GM21737 (cell line): ENCODE data around the gene DNMBP.
"Not testable (repeated sequence)": the region's sequence is repeated elsewhere in the genome, so short reads cannot be mapped to it uniquely, and the experiment has no call there.

Experiments
- ATAC-seq: cut with Tn5 transposase; IDR thresholded peaks from one replicate; pipeline ENCODE4 v1.9.1; 2021; ENCODE audit warnings: mild to moderate bottlenecking, moderate library complexity; ENCODE audit not compliant: unreplicated experiment

Gene DNMBP

DNA sequence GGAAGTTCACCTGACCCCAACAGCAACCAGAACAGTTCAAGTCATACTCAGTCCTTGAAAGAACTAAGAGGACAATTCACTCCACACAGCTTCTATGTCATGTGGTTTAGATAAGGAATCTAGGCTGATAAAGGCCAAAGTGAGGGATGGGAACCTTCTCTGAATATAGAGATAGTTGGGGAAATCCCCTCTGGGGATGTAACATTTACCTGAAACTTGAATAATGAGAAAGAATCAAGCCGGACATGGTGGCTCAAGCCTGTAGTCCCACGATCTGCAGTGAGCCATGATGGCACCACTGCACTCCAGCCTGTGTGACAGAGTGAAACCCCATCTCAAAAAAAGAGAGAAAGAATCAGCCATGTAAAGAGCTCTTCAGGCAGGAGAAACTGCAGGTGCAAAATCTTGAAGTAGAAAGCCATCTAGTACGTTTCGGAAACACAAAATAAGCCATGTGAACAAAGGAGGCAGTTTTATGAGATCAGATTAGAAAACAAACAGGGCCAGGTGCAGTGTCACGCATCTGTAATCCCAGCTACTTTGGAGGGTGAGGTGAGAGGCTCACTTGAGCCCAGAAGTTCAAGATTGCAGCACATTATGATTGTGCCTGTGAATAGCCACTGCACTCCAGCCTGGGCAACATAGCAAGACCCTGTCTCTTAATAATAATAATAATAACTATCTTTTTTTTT lies 4.5 kb upstream of the DNMBP start:
- peak; percentile 64 for ATAC-seq

DNA sequence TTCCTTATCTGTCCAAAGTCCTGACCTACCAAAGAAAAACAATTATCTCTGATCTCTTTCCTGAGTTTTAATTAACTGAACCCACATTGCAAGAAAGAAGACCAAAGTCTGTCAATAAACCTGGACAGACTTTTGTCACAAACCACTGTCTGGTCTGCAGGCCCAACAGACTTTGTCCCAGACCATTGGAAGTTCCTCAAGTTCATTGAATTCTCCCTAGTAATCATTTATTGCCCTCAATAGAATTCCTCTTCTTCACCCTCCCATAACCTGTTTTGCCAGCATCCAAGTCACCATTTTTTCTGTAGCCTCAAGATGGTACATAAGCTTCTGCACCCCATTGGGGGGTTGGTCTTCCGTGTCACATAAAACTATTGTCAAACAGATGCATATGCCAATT lies 3.9 kb upstream of the DNMBP start:
- ATAC-seq, result no peak

DNA sequence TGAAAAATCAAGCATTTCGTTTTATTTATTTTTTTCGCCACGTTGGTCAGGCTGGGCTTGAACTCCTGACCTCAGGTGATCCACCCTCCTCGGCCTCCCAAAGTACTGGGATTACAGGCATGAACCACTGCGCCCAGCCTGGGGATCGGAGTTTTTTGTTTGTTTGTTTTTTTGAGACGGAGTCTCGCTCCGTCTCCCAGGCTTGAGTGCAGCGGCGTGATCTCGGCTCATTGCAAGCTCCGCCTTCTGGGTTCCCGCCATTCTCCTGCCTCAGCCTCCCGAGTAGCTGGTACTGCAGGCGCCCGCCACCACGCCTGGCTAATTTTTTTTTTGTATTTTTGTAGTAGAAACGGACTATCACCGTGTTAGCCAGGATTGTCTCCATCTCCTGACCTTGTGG lies 2.2 kb upstream of the DNMBP start:
- ATAC-seq, result not testable (repeated sequence)

DNA sequence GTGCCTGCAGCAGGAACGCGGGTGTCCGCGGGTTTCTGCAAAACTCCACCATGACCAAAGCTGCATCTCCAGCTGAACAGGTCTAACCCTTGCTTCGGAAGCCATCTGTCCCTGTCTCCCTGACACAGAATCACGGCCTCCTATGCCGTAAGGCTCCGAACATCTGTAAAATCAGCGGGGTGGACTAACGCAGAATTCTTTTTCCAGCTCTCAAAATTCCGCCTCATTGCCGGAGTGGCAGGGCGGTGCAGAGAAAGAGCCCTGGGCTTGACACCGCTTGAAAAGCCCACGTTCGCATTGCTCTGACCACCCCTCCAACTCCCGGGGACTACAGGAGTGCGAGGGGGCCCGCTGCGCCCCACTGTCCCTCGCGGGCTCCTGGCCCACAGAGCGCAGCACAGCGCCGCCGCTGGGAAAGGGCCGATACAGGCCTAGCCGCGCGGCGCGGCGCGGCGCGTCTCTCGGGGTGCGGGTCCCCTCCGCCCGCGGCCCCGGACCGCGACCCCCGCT lies 409 bp downstream of the DNMBP start:
- ATAC-seq, result peak; percentile 52

DNA sequence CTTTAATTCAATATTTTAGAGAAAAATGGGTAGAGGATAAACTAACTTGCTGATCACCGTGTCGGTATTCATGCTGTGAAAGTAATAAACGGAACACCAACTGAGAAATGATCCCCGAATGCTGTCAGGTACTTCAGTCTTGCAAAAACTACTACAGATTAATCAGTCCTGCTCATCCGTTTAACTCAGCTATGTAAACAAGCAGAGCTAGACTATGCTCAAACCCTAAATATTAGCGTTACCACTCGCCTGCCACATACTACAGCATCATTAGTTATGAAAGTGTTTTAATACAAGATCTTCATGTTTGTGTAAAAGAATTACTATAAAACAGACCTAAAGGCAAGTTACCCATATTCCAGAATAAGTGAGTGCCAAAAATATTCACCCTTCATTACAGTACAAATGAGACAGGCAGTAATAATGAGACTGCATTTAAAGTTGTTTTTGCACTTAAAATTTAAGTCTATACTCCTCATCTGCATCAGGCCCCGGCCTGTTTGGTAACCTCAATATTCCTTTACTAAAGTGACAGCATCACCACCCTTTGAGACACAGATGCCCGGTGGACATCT lies 952 bp downstream of the DNMBP start:
- no peak for ATAC-seq

DNA sequence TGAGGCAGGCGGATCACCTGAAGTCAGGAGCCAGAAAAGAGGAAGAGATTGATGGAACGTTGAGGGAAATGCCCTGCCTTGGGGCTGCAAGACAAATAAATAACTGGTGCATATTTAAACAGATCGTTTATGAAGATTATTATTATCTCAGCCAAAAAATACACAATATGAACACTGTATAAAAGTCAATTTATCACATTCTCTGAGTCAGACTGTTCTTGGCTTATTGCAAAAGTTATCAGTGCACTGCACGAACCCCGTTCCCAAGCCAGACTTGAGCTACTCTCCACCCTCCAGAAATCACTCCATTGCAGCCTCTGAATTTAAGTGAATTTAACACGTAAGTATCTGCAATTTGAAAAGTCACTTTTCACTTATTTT lies 1.6 kb downstream of the DNMBP start:
- no peak for ATAC-seq

DNA sequence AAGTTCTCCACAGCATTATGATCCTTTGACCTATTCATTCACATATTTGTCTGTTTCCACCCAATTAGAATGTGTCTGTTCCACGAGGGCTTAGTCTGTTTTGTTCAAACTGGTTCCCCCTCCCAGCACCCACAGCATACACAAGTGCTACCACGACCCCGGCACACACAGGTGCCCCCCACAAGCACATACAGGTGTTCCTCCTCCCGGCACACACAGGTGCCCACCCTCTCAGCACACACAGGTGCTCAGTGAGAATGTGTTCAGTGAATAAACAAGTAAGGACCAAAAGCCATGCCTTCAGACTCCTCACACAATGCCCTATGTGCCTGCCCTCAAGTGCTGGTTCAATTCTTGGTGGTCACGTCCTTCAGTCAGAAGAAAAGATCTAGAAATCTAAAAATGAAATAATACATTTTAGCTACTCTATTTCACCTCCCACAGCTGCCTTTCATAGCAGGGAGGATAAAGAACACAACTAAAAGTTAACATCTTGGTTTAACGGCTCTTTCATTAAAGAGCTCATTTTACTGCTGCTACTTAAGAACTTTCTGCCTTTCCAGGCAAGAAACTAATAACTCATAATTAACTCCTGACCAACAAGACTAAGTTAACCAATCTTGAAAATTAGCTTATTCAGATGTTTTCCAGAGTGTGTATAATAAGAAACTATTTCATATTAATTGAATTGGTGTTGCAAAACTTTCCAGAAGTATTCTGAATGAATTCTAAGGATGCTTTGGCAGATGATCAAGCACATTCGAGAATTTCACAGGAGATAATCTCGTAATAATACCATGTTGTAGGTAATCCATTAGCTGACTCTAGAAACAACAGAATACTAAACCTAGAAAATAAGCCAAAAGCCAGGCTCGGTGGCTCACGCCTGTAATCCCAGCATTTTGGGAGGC lies 2.3 kb downstream of the DNMBP start:
- ATAC-seq, result no peak

DNA sequence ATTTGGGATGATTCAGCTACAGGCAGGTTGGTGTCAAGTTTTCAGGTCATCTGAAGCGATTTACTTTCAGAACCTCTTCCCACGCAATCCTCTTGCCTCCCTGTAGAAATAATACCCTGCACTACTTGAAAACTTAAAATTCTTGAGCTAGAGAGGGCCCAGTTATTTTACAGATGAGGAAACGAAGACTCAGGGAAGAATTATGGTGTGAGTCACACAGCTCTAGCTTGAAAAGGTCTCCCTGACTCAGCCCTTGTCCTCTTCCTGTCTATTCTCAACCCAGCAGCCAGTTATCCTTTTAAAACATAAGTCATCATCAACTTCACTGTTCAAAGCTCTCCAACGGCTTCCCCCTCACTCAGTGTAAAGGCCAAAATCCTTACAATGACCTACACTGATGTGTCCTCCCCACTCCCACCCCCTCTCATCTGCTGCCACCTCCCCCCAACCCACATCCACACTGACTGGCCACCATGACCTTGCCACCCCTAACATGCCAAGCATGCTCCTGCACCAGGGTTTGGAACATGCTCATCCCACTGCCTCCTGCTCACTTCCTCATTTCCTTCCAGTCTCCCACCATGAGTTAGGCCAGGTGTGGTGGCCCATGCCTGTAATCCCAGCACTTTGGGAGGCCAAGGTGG lies 3.4 kb downstream of the DNMBP start:
- ATAC-seq, result no peak

DNA sequence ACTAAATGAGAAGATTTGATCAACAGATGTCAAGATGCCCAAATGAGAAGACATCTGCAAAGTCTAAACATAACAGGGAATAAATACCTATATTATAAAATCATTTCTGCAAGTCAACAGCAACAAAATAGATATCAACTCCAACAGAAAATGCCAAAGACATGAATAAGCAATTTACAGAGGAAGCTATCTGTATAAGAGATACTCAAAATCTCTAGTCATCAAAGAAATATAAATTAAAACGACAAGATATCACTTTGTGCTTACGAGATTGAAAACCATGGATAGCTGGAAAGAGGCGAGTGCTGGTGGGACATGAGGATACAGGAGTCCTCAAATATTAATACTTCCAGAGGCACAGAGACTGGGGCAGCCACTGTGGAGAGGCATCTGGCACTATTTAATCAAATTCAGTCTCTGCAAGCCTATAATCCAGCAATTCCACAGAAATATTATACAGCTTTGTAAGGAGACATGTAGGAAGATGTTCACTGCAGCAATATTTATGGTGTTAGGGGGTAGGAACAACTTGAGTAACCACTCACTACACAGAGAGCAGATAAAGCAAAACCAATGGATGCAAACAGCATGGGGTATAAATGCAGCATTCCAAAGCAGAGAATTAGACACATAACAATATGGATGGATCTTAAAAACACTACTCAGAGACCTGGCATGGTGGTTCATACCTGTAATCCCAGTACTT lies 4.8 kb downstream of the DNMBP start:
- ATAC-seq, result no peak

DNA sequence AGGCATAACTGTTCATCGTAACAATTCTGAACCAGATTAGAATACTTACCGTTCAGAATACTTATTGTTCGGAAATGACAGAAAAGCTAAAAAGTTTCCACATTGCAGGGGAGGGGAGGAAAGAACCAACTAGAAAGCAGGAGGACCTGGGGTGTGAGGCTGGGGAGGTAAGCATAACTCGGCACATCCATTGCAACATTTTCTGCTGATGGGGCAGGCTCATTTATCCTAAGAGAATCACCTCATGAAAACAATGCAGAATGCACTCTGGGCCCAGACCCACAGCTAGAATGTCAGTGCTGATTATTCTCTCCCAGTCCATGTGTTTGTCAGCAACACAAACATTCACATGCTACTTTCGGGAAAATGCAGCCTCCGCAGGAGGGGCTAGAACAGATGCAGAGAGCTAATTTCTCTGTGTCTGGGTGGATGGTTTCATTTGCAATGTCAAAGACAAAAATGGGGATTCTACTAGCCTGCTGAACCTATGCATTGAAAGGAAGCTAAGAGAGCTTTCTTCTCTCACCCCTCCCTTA lies 9.6 kb downstream of the DNMBP start:
- no peak for ATAC-seq

DNA sequence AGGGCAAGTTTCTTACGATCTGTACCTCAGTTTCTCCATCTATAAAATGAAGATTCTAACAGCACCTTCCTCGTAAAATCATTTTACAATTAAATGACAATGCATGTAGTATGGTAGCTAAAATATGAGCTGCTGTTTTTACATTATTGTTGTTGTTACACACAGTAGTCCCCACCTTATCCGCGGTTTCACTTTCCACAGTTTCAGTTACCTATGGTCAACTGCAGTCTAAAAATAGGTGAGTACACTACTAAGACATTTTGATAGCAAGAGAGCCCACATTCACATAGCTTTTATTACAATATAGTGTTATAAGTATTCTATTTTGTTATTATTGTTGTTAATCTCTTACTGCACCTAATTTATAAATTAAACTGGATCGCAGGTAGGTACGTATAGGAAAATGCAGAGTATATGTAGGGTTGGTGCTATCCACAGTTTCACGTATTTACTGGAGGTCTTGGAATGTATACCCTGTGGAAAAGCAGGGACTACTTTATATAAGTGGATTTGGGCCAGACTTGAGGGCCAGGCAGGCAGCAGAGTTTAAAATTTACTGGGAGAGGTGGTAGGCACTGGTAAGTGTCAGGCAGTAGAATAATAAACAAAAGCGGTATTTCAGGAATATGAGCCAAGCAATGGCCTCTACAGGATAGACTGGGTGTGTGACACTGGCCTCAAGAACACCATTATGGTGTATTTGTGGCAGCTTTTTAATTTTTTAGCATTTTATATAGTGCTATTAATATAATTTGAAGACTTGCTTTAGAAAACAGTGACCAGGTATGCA lies 10.2 kb downstream of the DNMBP start:
- no peak for ATAC-seq

DNA sequence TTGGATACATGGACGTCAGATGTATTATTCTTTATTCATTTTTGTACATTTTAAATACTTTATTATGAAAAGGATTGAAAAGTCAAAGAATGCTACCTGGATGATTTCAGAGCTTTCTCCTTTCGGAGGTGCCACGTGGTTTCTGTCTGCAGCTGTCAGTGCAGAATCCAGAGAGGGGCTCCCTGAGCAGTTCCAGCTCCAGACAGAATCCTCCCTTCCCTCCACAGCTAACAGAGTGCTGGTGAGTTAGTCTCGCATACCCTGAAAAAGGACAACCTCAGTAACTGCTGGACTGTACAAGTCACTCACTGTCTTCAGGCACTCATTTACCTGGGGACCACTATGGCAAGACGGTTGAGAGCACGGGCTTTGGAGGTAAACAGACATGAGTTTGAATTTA lies 10.9 kb downstream of the DNMBP start:
- no peak for ATAC-seq

DNA sequence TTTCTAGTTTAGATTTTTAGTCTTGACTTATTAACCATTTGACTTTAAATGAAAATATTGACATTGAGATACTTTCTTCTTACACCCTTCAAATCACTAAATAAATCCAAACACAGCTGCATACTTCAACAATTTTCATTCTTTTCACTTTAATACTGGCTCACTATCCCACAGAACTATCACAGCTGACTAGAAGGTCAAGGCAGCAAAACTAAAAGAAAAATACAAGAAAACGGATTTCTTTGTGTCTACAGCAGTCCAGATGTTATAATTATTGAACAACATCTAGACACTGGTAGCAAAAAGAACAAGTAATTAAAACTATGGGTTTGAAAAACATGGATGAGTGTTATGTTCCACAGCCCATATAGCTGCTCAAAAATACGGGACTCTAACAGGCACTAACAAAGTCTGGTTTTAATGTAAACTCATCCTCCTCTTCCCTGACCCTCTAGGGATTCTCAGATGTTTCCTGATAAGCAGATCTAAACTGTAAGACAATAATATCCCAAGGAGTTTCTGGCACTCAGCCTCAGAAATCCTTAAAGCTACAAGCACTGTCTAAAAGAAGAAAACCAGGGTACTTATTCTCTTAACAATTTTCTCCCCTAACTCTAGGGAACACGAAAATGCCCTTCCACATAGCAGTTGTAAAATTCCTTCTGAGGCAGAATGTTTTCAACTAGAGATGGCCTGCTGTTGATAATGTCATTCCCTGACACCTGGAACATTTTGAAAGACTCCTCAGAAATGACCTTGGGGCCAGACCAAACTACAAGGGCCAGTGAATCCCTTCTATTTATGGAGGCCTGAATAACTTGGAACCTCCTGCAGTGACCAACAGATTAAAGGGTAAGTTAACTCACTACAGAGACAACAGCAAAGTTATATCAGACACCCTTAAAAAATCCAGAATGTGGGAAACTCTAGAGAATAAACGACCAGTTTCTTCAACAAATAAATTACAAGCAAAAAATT lies 12.8 kb downstream of the DNMBP start:
- no peak for ATAC-seq

DNA sequence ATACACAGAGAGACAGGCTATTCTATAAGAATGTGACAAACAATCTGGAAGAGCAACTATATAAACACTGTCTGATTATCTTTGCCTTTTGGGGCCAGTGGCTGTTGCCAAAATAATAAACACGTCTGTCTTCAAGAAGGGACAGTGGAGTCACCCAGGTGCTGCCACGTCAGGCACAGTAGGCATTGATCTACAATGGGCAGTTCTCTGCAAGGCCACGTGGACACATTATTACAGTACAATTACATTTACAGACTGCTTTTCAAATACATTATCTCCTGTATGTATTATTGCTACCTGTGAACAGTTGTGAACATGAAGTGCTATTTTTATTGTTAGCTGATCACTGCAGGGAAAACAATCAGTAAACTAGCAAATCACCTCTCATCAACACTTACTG lies 14.0 kb downstream of the DNMBP start:
- ATAC-seq, result no peak

DNA sequence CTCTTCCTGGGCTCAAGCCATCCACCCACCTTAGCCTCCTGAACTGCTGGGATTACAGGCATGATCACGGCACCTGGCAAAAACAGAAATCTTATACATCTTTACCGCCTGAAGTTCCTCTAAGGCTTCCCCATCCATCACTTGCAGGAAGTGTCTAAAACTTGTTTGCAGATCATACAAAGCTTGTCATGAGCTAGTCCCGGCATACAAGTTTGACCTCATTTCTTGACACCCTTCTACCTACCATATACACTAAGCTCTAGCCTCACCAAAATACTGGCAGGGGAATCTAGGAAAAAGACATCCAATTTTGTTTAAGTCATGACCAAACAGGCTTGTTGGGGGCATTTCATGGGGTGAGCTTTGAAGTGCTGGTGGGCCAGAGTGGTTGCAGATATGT lies 14.5 kb downstream of the DNMBP start:
- no peak for ATAC-seq

DNA sequence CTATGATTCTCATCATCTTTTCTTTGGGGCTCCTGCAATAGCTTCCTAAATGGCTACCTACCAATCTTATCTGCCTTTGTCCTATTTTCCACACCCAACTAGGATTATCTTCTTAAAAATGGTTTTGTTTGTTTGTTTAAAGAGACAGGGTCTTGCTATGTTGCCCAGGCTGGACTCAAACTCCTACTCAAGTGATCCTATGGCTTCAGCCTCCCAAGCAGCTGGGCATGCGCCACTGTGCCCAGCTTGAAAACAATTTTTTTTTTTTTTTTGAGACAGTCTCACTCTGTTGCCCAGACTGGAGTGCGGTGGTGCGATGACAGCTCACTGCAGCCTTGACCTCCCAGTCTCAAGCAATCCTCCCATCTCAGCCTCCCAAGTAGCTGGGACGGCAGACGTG lies 14.9 kb downstream of the DNMBP start:
- peak; percentile 10 for ATAC-seq

DNA sequence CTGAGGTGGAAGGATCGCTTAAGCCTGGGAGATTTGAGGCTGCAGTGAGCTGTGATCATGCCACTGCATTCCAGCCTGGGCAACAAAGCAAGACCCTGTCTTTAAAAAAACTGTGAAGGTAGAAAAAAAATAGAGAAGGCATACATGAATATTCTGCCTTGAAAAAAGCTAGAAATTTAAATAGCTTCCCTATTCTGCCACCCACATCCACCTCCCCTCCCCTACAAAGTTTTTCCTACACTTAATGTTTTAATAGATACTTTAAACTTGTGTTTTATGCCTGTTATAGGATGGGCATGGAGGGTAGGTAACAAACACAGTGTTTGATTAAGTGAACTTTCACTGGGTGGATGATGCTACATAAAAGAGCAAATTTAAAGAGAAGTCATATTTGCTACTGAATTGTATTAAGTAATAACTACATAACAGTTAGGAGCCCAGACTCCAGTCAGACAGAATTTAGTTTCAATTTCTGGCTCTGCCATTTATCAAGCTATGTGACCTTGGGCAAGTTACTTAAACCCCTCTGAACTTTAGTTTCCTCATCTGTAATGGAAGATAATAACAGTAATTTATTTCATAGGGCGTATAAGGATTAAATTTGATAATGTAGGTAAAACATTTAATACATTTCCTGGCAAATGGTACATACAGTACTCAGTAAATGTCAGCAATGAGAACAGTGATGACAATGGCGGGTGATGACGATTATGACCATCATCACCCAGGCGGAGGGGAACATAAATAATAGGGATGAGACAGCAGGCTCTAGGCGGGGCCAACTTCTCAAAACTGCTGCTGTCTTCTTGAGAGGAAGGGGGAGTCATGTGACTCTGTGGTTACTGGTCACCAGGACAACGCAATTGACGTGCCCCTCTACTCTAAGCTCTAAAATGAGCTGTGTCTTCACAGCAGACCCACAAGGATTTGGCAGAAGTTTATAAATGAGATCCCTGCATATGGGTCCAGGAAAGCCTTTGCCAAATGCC lies 15.8 kb downstream of the DNMBP start:
- ATAC-seq, result peak; percentile 75
